Measurements from ENCODE around the gene PLCH2.

PLCH2 gene

DNA sequence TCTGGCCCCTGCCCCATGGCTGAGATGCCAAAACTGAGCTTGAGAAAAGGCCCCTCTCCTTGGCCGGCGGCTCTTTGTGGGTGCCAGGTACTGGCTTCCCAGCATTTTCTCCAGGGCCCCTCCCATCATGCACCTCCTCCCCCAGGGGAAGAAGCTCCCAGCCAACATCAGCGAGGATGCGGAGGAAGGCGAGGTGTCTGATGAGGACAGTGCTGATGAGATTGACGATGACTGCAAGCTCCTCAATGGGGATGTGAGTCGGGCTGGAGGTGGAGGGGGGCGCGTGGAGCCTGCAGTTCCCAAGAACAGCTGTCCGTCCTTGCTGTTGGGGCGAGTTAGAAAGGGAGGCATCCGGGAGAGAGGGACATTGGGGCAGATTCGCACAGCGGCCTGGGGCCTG, 13.5 kb downstream of the PLCH2 start:
- no peaks in the 10 kb centered on the region for H3K4me1 ChIP-seq (ENCODE audit: insufficient read depth, low read length)
- H4K20me1 ChIP-seq (ENCODE audit: insufficient read depth, low read length): no peaks in the 10 kb centered on the region; the same call in none of the 2 replicates
- no peak overlapping the region for H3K27ac ChIP-seq (ENCODE audit: low read length)
- no peak for TF ChIP-seq EZH2 (IDR thresholded peaks at IDR 0.05; ENCODE audit: borderline replicate concordance, low read depth, low read length, severe bottlenecking)
- TF ChIP-seq, protein P1, sequence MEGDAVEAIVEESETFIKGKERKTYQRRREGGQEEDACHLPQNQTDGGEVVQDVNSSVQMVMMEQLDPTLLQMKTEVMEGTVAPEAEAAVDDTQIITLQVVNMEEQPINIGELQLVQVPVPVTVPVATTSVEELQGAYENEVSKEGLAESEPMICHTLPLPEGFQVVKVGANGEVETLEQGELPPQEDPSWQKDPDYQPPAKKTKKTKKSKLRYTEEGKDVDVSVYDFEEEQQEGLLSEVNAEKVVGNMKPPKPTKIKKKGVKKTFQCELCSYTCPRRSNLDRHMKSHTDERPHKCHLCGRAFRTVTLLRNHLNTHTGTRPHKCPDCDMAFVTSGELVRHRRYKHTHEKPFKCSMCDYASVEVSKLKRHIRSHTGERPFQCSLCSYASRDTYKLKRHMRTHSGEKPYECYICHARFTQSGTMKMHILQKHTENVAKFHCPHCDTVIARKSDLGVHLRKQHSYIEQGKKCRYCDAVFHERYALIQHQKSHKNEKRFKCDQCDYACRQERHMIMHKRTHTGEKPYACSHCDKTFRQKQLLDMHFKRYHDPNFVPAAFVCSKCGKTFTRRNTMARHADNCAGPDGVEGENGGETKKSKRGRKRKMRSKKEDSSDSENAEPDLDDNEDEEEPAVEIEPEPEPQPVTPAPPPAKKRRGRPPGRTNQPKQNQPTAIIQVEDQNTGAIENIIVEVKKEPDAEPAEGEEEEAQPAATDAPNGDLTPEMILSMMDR (IDR thresholded peaks at IDR 0.05; ENCODE audit: borderline replicate concordance, extremely low read depth, low read length, poor library complexity, severe bottlenecking): no peak
- no peak for ATAC-seq (ENCODE audit: insufficient read depth, low read depth)
- no peak for DNase-seq
- no peak overlapping the region for H3K9ac ChIP-seq (ENCODE audit: low read depth, low read length)
- H3K27me3 ChIP-seq (ENCODE audit: insufficient read depth, low read length, poor library complexity): no peaks in the 10 kb centered on the region
- H3K36me3 ChIP-seq (ENCODE audit: insufficient read depth, low read length): no peaks in the 10 kb centered on the region
- H3K4me3 ChIP-seq (ENCODE audit: low read depth in 1 of 2, low read length in 2 of 2): no peak overlapping the region
- H2AFZ ChIP-seq (ENCODE audit: low read depth, low read length): no peak overlapping the region
- no peaks in the 10 kb centered on the region for H3K79me2 ChIP-seq (ENCODE audit: insufficient read depth, low read length)
- no peak overlapping the region for H3K4me2 ChIP-seq (ENCODE audit: insufficient read depth, low read length)
- no peaks in the 10 kb centered on the region for H3K9me3 ChIP-seq (ENCODE audit: insufficient read depth, low read length, severe bottlenecking)

DNA sequence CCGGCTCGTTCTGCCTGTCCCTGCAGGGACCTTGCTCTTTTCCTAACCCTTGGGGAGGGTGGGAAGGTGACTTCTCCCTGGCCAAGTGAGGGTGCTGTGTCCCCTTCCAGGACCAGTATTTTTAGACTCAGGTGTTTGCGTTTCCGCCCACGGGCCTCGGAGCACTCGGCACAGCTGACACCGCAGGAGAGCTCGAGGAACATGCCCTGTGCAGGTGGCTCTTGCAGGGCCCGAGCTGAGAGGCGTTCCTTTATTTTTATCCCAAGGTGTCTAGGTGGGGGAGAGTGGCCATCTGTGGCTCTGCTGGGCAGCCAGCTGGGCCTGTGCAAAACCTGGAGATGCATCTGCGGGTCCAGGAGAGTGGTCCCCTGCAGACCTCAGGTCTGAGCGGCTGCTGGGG, 16.0 kb downstream of the PLCH2 start:
- Histone ChIP-seq H3K4me2 (ENCODE audit: insufficient read depth, low read length) (no peak overlapping the region), H3K9me3 (ENCODE audit: insufficient read depth, low read length, severe bottlenecking) (no peaks in the 10 kb centered on the region), H2AFZ (ENCODE audit: low read depth, low read length) (no peak overlapping the region), H3K27ac (ENCODE audit: low read length) (no peak overlapping the region), H3K79me2 (ENCODE audit: insufficient read depth, low read length) (no peaks in the 10 kb centered on the region), H4K20me1 (ENCODE audit: insufficient read depth, low read length) (no peaks in the 10 kb centered on the region), H3K36me3 (ENCODE audit: insufficient read depth, low read length) (no peaks in the 10 kb centered on the region), H3K9ac (ENCODE audit: low read depth, low read length) (no peak overlapping the region), H3K4me1 (ENCODE audit: insufficient read depth, low read length) (no peaks in the 10 kb centered on the region), H3K4me3 (ENCODE audit: low read depth in 1 of 2, low read length in 2 of 2) (no peak overlapping the region), H3K27me3 (ENCODE audit: insufficient read depth, low read length, poor library complexity) (no peaks in the 10 kb centered on the region)
- no peak for DNase-seq
- ATAC-seq (ENCODE audit: insufficient read depth, low read depth): no peak
- TF ChIP-seq, protein P1 (IDR thresholded peaks at IDR 0.05; ENCODE audit: borderline replicate concordance, extremely low read depth, low read length, poor library complexity, severe bottlenecking): no peak
- TF ChIP-seq EZH2 (IDR thresholded peaks at IDR 0.05; ENCODE audit: borderline replicate concordance, low read depth, low read length, severe bottlenecking): no peak

DNA sequence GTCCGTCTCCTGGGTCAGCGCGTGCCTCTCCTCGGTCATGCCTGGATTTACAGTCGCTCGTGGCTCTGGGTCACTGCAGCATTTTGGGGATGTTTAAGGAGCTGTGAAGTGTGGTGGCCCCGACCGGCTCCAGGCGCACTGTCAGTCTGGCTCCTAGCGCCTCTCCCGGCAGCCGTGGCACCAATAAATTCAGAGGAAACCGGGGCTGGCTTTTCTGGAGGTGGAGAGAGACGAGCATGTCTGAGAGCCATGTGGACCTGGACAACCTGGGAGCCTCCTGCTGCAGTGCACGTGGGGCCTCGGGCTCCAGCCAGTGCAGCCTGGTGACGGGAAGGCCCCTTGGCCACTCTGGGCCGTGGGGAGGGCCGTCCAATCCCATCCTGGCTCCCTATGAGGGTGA, 17.1 kb downstream of the PLCH2 start:
- H3K9ac ChIP-seq (ENCODE audit: low read depth, low read length): no peak overlapping the region
- H3K4me1 ChIP-seq (ENCODE audit: insufficient read depth, low read length): no peaks in the 10 kb centered on the region
- no peaks in the 10 kb centered on the region for H4K20me1 ChIP-seq (ENCODE audit: insufficient read depth, low read length)
- TF ChIP-seq, protein P1 (IDR thresholded peaks at IDR 0.05; ENCODE audit: borderline replicate concordance, extremely low read depth, low read length, poor library complexity, severe bottlenecking): no peak
- H2AFZ ChIP-seq (ENCODE audit: low read depth, low read length): no peak overlapping the region
- H3K27ac ChIP-seq (ENCODE audit: low read length): no peak overlapping the region
- no peaks in the 10 kb centered on the region for H3K27me3 ChIP-seq (ENCODE audit: insufficient read depth, low read length, poor library complexity)
- no peaks in the 10 kb centered on the region for H3K36me3 ChIP-seq (ENCODE audit: insufficient read depth, low read length)
- ATAC-seq (ENCODE audit: insufficient read depth, low read depth) (no peak), DNase-seq (no peak)
- H3K4me2 ChIP-seq (ENCODE audit: insufficient read depth, low read length): no peak overlapping the region
- H3K79me2 ChIP-seq (ENCODE audit: insufficient read depth, low read length): no peaks in the 10 kb centered on the region
- no peaks in the 10 kb centered on the region for H3K9me3 ChIP-seq (ENCODE audit: insufficient read depth, low read length, severe bottlenecking)
- H3K4me3 ChIP-seq (ENCODE audit: low read depth in 1 of 2, low read length in 2 of 2): no peak overlapping the region

Measured in DND-41 (cell line).